Activated CD4-positive, alpha-beta T cell treated with anti-CD3 and anti-CD28 coated beads, Interleukin-2, Interleukin-4, amounts not matched to agents 100 ng/mL and 50 ng/mL, durations not matched to agents 16 hours and 8 hours (primary cell): ENCODE measurements around the gene PTGDR.

Experiments used
- DNase-seq: peaks from one replicate; pipeline ENCODE4 v3.0.0-alpha.2; 2020; ENCODE audit warnings: low spot score

Gene PTGDR

DNA sequence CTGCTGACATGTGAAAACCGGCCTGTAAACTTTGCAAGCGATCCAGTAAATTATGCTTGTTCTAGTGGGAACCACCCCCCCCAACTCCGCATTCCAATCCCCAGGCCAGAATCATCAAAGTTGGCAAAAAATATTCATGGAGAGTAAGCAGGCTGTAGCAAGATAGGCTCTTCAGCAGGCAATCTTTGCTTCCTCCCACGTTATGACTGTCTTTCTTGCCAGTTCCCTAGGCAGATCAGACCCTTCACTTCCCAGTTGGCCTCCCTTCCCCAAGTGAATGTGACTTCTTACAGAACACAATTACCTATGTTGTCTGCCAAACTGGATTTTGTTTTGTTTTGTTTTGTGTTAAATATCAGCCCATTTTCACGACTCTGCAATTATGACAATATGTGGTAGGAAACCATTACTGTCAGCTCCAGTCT is 45.4 kb downstream of the PTGDR start:
- no peak for DNase-seq

DNA sequence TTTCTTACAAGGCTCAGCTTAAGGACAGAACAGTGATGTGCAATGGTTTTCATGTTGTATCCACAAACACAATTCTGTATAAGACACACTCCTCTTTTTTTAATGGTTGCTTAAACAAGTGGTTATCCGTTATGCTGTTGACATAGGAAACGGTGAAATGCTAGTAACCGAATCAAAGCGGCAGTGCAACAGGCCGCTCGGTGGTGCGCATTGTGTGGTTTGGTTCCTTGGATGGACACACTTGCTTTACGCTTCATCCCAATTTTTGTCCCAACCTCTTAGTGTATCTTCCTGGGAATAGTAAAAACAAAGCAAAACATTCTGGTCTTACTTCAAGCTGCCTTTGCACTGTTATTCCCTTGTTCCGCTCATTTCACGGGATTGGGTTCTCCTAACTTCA is 46.0 kb downstream of the PTGDR start:
- no peak for DNase-seq

DNA sequence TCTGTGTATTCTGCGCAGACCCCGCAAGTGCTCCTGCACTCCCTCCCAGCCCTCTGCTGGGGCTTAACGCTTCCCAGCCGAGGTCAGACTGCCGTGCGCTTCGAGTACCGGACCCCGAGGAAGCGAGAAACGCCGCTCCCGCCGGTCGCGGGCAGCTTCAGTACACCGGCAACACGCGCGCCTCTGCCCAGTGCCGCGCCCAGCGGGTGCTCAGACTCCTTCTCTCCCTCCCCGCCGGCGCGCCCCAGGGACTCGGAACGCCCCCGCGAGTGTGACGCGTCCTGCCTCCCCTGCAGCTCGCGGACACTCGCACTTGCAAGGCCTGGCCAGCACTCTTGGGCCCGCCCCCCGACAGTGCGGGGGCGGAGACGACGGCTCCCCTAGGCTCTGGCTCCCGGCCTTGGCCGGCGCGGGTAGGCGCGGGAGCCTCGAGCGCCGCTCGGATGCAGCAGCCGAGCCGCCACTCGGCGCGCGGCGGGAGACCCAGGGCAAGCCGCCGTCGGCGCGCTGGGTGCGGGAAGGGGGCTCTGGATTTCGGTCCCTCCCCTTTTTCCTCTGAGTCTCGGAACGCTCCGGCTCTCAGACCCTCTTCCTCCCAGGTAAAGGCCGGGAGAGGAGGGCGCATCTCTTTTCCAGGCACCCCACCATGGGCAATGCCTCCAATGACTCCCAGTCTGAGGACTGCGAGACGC is 46.6 kb downstream of the PTGDR start, which contains the start of gene PTGER2:
Gene PTGER2 (plus strand): TSS at position 410 of the 692 bp plus-strand sequence. CDS start 237 bp downstream, at position 647.
- DNase-seq, result peak; percentile 48

DNA sequence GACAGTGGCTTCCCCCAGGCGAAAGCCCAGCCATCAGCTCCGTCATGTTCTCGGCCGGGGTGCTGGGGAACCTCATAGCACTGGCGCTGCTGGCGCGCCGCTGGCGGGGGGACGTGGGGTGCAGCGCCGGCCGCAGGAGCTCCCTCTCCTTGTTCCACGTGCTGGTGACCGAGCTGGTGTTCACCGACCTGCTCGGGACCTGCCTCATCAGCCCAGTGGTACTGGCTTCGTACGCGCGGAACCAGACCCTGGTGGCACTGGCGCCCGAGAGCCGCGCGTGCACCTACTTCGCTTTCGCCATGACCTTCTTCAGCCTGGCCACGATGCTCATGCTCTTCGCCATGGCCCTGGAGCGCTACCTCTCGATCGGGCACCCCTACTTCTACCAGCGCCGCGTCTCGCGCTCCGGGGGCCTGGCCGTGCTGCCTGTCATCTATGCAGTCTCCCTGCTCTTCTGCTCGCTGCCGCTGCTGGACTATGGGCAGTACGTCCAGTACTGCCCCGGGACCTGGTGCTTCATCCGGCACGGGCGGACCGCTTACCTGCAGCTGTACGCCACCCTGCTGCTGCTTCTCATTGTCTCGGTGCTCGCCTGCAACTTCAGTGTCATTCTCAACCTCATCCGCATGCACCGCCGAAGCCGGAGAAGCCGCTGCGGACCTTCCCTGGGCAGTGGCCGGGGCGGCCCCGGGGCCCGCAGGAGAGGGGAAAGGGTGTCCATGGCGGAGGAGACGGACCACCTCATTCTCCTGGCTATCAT is 47.3 kb downstream of the PTGDR start:
- DNase-seq, result no peak

DNA sequence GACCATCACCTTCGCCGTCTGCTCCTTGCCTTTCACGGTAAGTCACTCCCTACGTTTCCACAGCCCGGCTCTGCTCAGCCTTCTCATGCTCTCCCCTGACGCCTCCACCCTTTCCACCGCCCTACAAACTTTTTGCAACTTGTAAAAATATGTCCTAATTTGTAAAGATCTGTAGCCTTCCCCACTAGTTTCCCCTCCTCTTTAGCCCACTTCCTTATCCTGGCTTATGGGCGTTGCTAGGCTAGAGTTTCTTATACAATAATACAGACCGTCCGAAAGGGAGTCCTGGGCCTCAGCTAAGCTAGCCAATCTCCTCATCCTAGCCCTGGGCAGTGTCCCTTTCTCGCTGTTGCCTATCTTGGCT is 47.8 kb downstream of the PTGDR start:
- no peak for DNase-seq

DNA sequence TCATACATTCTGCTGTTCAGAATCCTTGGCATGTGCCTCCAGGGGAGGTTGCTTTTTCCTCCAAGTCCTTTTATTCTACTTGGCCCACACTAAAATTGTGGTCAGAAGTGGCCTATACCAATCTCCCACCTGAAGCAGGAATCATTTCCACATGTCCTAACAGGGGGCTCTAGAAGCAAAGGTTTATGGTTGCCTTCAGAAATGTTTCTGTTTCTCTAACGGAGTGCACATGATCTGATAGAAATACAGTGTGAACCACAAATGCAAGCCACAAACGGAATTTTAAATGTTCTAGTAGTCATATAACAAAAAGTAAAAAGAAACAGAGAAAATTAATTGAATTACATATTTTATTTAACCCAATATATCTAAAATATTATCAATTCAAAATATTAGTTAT is 50.6 kb downstream of the PTGDR start:
- no peak for DNase-seq

DNA sequence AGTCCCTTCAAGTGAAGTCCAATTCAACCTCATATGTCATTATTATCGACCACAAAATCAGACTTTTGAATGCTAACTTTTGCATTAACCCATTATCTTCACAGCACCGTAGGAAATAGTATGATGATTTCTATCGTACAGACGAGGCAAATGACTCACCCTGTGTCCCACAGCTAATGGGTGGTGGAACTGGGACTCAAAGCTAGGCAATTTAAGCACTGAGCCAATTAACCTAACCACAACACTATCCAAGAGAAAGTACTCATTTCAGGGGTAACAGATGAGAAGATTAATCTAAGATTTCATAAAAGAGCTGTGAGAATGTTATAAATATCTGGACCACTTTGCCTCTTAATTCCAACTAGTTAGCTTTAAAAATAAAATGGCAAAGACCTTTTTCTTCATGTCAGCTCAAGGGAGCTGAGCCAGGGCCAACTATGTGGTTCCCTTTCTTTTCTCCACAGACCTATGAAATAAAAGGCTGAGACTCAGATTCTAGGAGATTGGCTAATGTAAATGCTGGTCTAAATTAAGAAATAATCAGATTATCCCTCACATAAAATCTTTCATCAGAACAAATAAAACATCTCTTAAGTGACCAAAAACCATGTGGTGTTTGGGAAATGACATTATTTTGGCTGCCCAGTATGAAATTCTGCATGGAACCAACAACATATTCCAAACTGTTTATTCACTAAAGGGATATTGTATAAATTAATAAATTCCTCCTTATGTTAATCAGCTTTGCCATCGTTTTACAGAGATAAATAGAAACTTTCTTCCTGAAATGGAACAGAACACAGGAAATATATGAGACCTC is 51.5 kb downstream of the PTGDR start:
- DNase-seq, result no peak

DNA sequence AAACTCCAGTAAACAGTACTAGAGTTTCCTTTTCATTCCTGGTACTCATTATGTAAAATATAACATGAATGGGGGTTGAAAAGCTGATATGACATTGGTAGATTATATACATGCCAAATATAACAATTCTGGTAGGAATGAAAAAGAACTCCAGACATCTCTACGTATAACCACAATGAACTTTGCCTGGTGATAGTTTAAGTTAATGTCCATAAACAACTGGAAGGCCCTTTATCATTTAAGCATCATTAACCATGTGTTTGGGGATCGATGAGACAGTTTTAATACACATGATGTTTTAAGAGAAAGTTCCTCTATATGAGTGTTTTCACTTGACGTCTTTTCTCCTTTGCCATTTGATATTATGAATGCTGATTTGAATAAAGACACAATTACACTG is 52.4 kb downstream of the PTGDR start:
- no peak for DNase-seq

DNA sequence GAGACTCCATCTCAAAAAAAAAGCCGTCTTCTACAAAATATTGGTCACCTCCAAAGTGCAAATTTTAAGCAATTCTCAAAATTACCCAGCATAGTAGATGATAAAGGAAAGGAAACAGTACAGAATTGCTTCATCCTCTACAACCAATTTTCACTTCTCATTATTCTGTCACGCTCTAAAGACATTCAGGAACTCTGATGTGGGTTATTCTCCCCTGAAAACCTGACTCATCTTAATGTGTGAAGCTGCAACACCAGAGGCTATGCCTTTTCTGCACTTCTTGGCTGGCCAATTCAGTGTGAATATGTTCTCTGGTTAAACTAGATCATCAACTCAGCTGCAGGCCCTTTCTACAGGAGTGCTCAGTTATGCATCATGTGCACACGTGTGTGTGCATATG is 57.6 kb downstream of the PTGDR start:
- peak; percentile 88 for DNase-seq

DNA sequence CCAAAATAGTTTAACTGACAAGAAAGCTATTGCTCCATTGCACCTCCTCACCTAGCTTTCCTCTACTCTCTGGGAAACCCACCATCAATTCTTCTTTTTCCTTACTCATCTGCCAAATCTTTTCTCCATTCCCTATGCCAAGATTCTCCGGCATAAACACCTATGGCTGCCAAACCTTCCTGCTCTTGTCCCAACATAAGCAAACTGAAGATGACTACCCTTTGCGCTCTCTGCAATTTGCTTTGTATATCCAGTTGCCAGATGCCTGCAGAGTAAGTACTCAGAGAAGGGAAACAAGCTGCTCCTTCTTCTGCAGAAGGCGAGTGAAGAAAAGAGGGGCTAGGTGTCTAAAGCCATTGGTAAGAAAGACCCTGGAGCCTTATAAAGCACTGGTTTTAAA is 58.1 kb downstream of the PTGDR start:
- no peak for DNase-seq
